SW480 (cell line): ENCODE results near the gene CHIA.
"Not testable (repeated sequence)": the region's sequence is repeated elsewhere in the genome, so short reads cannot be mapped to it uniquely, and the experiment has no call there.

Experiments used
- DNase-seq: peaks from one replicate; pipeline ENCODE4 v3.0.0-alpha.2; 2016; ENCODE audit warnings: low spot score

The CHIA gene

DNA sequence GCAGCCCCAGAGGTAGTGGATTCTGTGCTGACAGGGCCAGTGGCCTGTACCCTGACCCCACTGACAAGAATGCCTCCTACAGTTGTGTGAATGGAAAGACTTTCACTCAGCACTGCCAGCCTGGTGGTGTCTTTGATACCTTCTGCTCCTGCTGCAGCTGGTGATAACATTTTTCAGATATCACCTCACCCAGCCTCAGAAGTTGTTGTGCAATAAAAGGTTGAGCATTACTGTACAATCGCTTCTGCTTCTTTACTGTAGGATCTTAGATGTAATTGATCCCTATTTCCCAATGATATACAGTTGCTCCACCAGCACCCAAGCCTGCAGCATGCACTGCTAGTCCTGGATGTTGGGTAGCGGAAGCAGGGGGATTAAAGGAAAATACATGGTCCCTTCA, 4.8 kb upstream of the CHIA start:
- no peak for DNase-seq

DNA sequence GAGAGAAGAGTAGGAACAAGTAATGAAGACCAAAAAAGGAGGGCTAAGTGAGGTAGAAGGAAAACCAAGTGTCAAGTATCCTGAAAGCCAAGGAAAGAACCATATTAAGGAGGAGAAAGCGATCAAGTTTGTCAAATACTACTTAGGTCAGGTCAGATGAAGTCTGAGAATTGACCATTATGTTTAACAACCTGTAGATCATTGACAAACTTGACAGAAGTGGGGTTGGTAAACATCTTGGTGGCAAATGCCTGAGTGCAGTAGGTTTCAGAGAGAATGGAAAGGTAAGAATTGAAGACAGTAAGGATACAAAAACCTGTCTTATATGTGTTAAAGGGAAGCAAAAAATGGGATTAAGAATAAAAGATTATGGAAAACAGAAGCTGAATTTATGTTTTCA, 3.7 kb upstream of the CHIA start:
- no peak for DNase-seq

DNA sequence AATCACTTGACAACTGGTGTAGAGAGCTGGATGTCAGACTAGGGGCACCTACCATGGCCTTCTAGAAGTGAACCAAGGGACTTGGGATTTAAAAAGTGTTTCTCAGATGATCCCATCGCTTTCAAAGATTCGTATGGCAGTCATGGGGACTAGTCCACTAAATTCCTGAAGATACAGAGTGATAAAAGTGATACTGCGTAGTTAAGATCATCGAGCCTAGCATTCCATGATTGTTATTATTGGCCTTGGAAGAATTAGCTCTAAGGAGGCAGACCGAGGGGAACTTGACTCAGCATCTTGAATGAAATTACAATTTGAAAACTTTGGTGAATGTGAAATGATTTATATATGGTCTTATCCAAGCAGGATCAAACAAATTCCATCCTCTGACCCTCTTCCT, 1.3 kb upstream of the CHIA start:
- no peak for DNase-seq

DNA sequence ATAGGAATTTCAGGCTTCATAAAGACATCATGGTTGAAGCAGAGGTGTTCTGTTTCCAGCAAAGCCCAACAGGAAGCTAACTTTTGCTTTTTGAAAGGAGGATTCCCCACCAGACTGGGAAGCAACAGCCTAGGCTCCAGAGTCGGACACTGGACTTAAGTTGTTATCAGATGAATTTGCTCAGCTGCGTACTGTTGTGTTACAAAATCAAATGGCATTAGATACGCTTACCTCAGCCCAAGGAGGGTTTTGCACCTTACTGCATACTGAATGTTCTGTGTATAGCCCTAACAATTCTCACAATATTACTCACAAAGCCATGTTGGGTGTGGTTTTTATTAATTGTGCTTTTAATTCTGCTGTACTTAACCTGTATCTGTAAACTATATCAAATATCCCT, 547 bp upstream of the CHIA start:
- DNase-seq: no peak

DNA sequence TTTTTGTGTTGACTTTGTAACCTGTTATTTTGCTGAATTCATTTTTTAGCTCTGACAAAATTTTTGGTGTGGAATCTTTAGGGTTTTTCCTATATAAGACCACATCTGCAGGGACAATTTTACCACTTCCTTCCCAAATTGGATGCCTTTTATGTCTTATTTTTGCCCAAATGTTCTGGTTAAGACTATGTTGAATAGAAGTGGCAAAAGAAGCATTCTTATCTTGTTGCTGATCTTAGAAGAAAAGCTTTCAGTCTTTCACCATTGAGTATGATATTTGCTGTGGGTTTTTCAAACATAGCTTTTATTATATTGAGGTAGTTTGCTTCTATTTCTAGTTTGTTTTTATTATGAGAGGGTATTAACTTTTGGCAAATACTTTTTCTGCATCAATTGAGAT, 3.7 kb downstream of the CHIA start:
- DNase-seq: no peak

DNA sequence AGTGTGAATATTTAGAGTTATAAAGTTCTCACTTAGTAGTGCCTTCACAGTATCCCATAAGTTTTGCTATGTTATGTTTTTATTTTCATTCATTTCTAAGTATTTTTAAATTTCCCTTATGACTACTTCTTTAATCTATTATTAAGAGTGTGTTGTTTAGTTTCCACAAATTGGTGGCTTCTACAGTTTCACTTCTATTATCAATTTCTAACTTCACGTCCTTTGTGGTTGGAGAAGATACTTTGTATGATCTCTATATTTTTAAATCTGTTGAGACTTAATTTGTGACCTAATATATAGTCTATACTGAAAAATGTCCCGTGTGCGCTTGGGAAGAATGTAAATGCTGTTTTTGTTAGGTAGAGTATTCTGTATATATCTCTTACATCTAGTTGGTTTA, 11.7 kb downstream of the CHIA start:
- DNase-seq: no peak

DNA sequence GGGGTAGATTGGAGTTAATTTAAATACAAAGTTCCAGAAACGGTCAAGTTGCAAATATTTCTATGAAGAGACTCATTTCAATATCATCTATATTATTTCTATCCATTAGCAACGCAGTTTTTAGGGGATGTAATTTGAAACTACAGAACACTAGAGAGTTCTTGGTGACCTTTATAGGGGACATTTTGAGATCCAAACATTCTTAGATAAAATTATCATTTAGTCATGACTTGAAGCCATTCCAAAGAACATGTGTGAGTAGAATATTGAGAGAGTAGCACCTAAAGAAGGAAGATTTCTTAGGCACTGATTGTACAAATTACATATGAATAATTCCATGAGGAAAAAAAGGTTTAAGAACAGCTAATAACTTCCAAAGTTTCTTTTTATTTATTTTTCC, 19.0 kb downstream of the CHIA start:
- DNase-seq: no peak

DNA sequence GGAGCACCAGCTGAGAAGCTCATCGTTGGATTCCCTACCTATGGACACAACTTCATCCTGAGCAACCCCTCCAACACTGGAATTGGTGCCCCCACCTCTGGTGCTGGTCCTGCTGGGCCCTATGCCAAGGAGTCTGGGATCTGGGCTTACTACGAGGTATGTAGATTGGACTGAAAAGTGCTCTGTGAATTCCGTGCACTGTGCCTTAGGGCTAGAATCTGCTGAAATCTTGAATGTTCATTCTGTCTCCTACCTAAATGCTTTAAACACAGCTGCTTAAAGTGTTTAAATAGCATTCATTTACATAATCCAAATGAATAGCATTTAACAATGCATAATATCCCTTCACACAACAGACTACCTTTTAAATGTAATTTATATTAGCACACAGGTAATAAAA, 27.9 kb downstream of the CHIA start:
- DNase-seq: no peak

DNA sequence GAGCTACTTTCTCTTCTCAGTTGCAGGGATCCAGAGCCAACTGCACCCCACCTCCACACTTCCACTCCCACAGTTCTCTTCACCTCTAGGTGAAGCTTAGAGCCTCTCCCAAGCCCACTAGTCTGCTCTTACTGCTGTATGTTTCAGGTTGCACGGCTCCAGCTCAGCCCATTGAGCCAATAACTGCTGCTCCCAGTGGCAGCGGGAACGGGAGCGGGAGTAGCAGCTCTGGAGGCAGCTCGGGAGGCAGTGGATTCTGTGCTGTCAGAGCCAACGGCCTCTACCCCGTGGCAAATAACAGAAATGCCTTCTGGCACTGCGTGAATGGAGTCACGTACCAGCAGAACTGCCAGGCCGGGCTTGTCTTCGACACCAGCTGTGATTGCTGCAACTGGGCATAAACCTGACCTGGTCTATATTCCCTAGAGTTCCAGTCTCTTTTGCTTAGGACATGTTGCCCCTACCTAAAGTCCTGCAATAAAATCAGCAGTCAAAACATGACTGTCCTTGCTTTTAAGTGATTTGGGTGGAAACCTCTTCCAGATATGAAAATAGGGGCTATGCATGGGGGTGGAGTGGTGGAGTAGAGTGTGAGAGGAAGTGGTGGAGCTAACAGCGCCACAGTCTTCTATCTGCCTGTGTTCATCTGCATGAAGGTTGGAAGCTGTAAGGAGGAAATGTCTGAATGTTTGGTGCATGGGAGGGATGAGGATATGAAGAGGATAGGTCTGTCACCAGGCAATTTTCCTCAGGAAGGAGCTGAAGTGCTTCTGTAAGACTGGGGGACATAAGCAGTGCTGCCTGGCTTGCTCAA, 29.6 kb downstream of the CHIA start:
- no peak for DNase-seq

DNA sequence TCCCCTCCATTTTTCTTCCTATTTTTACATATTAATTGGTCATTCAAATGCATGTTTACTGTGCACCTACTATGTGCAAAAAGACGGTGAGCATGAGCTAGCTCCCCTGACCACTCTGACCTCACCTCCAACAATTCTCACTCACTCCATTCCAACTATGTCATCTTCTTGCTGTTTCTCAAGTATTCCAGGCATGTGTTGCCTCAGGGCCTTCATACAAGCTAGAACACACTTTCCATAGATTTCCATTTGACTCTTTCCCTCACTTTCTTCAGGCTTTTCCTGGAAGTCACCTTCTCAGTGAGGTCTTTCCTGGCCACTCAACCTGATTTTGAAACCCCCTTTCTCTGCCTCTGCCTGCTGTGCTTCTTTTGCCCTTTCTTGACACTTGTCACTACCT, 32.6 kb downstream of the CHIA start:
- no peak for DNase-seq

DNA sequence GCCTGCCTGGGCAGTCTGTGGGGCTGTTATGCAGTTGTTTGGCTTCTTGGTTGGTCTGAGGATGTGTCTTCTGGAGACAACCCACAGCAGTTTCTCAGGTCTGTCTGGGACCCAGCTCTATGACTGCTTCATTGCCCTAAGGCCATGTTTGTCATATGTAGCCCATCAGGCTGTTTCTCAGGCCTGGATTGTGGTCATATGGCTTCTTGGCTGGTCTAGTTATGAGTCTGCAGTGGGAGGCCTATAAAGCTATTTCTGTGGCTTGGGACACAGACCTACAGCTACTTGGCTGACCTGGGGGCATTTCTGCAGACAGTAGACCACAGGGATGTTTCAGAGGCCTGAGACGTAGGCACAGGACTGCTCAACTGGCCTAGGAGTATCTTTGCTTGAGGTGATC, 41.5 kb downstream of the CHIA start:
- no peak for DNase-seq

DNA sequence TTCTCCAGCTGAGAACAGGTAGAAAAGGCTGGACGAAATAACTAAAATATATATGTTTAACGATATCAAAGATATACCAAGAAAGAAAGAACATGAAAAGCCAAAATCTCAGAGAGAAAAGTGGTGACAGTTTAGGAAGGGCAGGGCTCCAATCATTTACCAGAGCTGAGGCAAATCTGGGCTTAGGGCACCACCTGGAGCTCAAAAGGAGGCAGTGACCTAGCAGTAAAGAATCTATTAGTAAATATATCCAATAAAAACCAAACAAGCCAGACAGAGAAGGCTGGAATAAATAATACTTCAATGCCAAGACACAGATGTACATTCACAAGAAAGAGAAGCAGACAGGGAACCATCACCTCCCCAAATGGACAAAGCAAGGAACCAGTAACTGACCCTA, 43.5 kb downstream of the CHIA start:
- DNase-seq: peak; percentile 40

DNA sequence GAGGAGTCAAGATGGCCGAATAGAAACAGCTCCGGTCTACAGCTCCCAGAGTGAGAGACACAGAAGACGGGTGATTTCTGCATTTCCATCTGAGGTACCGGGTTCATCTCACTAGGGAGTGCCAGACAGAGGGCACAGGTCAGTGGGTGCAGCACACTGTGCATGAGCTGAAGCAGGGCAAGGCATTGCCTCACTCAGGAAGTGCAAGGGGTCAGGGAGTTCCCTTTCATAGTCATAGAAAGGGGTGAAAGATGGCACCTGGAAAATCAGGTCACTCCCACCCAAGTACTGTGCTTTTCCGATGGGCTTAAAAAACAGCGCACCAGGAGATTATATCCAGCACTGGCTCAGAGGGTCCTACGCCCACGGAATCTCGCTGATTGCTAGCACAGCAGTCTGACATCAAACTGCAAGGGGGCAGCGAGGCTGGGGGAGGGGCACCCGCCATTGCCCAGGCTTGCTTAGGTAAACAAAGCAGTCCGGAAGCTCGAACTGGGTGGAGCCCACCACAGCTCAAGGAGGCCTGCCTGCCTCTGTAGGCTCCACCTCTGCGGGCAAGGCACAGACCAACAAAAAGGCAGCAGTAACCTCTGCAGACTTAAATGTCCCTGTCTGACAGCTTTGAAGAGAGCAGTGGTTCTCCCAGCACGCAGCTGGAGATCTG, 44.7 kb downstream of the CHIA start:
- DNase-seq: not testable (repeated sequence)

DNA sequence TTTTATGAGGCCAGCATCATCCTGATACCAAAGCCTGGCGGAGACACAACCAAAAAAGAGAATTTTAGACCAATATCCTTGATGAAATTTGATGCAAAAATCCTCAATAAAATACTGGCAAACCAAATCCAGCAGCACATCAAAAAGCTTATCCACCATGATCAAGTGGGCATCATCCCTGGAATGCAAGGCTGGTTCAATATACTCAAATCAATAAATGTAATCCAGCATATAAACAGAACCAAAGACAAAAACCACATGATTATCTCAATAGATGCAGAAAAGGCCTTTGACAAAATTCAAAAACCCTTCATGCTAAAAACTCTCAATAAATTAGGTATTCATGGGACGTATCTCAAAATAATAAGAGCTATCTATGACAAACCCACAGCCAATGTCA, 48.2 kb downstream of the CHIA start:
- DNase-seq: not testable (repeated sequence)

DNA sequence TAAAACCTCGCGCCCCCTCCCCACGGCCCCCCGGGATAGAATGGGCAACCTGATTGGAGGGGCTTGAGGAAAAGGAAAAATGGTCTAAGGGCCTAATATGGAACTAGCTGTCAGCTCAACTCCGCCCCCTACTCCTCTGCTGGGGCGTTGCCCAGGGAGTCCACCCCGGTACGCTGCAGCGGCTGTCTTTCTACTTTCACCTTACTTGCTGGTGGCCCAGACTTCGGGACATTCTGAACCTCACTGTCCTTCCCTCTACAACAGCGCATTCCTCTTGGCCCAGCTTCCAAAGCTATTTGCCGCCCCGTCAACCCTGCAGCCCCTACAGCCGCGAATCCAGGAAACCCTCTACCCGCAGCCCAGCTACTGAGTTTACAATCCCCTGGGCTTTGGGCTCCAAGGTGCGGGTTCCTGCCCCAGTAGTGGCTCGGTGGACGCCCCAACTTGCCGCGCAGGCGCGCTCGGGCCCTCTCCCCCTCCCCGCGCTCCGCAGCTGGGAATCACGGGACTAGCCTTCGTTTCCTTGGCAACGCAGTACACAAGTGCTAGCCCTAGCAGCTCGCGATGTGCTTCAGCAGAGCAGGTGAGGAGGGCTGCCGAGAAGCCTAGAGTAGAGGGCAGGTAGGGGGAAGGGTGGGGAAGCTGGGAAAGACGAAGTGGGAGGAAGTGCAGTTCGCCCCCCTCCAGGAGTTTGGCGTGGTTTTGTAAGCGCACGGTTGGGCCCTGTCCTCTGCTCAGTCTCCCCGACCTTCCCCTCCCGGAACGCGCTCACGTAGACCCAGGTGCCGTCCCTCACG, 55.6 kb downstream of the CHIA start:
- peak; percentile 74 for DNase-seq

DNA sequence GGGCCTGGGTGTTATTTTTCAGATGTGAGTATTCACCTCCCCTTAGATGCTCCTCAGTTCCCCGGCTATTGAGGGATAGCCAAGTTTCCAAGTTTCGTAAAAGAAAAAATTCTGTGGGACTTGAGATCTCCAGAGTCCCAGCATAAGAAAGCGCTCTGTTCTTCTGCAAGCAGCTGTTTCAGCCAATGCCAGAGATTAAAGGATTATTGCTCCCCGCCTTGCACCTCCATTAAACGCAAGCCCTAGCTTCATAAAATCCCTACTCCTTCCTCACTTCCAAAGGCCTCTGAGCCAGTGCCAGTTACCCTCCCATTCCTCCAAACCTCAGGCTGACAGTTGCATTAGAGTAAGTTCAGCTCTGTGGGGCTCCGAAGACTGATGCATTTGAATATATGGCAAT, 56.4 kb downstream of the CHIA start:
- DNase-seq: no peak

DNA sequence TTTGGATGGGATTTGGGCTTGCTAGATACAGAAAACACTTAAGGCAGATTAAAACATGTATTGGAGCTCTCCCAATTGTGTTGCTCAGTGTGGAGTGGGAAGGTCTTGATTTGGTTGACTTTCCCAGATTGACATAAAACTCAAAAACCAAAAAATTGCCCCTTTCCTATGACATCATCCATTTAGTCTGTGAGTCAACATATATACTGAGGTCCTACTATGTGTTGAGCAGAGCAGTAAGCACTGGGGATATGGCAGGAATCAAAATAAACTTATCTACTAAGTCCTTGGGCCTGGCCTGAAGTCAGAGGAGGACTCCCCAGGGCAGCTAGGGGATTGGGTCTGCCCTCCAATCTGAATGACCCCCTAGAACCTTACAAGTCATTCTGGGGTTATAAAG, 61.0 kb downstream of the CHIA start:
- no peak for DNase-seq

DNA sequence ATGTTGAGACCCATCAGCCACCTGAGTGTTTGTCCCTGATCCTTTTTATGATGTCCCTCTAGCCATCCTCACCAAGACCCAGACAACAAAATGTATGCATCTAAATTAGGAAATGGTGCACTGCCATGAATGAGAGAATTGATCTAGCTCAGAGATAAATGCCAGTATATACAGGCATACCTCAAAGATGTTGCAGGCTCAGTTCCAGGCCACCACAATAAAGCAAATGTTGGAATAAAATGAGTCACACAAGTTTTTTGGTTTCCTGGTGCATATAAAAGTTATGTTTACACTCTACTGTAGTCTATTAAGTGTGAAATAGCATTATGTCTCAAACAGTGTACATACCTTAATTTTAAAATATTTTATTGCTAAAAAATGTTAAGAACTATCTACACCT, 63.9 kb downstream of the CHIA start:
- DNase-seq: no peak

DNA sequence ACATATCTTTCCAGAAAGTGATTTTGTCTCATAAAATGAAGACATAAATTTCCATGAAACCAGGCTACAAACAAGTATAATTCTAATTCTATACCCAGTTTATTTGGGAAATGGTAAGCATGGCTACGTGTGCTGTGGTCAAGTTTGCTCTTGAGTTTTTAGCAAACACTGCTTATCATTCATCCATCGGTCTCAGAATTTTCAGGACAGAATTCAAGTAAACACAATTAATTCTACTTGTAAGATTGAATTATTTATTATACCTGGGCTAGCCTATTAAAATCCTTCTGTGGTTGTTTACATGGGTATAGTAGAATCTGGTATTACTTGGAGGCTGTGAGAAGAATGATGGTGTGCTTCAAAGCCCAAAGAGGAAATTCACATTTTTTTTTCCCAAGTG, 68.3 kb downstream of the CHIA start:
- no peak for DNase-seq

DNA sequence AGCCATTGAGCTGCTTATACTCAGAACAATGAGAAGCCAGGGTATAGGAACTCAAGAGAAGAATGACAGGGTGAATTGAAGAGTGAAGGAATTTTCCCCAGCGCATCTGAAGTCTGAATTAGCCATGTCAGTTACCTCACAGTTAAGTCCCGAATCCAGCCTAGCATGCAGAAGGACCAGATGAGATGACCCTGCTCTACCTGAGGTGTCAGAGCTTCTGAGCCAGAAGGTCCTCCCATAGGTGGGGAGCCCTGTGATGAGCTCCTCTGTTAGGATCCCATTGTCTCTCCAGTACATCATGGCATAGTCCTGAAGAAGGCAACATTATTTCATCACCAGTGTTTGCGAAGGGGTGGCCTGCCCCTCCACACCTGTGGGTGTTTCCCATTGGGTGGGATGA, 68.7 kb downstream of the CHIA start:
- no peak for DNase-seq

DNA sequence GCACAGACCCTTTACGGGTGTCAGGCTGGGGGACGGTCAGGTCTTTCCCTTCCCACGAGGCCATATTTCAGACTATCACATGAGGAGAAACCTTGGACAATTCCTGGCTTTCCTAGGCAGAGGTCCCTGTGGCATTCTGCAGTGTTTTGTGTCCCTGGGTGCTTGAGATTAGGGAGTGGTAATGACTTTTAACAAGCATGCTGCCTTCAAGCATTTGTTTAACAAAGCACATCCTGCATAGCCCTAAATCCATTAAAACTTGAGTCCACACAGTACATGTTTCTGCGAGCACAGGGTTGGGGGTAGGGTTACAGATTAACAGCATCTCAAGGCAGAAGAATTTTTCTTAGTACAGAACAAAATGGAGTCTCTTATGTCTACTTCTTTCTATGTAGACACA, 69.6 kb downstream of the CHIA start:
- not testable (repeated sequence) for DNase-seq

DNA sequence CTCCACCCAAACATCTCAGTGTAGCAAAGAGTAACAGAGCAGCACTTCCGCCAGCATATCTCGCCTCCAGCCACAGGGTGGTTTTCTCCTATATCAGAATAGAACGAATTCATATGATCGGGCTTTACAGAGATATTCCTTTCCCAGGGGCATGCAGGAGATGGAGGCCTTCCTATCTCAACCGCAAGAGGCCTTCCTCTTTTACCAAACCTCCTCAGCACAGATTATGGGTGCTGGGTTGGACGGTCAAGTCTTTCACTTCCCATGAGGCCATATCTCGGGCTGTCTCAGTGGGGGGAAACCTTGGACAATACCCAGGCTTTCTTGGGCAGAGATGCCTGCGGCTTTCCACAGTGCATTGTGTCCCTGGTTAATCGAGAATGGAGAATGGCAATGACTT, 71.1 kb downstream of the CHIA start:
- DNase-seq: no peak

DNA sequence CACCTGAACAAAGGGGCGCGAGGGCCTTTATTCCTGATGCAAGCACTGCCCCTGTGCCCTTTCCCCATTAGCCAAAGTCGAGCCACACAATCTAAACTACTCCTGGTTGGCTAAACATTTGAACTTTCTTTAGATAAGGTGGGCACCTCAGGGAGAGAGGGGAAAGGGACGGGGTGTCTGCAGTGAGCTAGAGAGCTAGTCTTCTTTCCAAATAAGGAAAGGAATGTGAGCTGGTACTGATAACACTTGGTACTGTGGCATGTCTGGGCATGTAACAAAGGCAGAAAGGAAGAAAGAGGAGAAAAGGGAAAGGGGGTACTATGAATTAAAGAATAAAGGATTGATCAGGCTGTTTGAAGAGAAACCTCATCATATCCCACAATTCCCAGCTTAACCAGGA, 74.0 kb downstream of the CHIA start:
- DNase-seq: no peak
